Muscle of leg (tissue), 11 donors: ENCODE results near the gene HRG. TPM values are rescaled to one million over a fixed set of nuclear protein-coding genes. Genes with fewer than 3 reads are reported as not detected.

Source experiments
- DNase-seq: peaks from one replicate; pipeline ENCODE4 v3.0.0; 2013
- H3K27ac ChIP-seq: one replicate; pipeline ENCODE4 v1.5.1; 2013; ENCODE audit warnings: mild to moderate bottlenecking, low read length, control low read depth
- H3K27me3 ChIP-seq: one replicate; pipeline ENCODE4 v1.6.1; 2013; ENCODE audit warnings: low read length; ENCODE audit not compliant: control insufficient read depth, insufficient read depth
- H3K36me3 ChIP-seq: one replicate; pipeline ENCODE4 v1.6.1; 2013; ENCODE audit warnings: low read length; ENCODE audit not compliant: control insufficient read depth, insufficient read depth
- H3K4me1 ChIP-seq: one replicate; pipeline ENCODE4 v1.6.1; 2013; ENCODE audit warnings: low read length; ENCODE audit not compliant: control insufficient read depth, insufficient read depth
- H3K4me3 ChIP-seq: one replicate; pipeline ENCODE4 v1.5.1; 2013; ENCODE audit warnings: low read length, control low read depth
- H3K9me3 ChIP-seq: replicated peaks from 2 replicates; pipeline ENCODE4 v1.6.1; 2013; ENCODE audit warnings: low read depth, low read length; ENCODE audit not compliant: control insufficient read depth
- WGBS: methylation state at CpG from one replicate; pipeline ENCODE4 v1.1.5; 2013; ENCODE audit warnings: missing lambda C conversion rate; ENCODE audit not compliant: insufficient coverage; 5-methylcytosine and 5-hydroxymethylcytosine counted together
- polyA plus RNA-seq, 8 donors: library from polyadenylated mRNA; unstranded; fragments of 120-200 nt; gene quantifications; one replicate each; pipeline versions ENCODE4 v1.2.1 to v1.2.3, GENCODE V29; 2013; ENCODE audit warnings: inconsistent platforms in 1 of 8, low replicate concordance in 1 of 8; ENCODE audit not compliant: insufficient read length in 8 of 8, insufficient read depth in 1 of 8
- total RNA-seq: library from RNA; stranded (reverse); fragments of 120-200 nt; gene quantifications from one replicate; pipeline ENCODE4 v1.2.4, GENCODE V29; 2013

The HRG gene
- total and polyA plus RNA-seq, 9 donors, result 0.03 to 0.53 (median 0.06) TPM; not detected in 4

DNA sequence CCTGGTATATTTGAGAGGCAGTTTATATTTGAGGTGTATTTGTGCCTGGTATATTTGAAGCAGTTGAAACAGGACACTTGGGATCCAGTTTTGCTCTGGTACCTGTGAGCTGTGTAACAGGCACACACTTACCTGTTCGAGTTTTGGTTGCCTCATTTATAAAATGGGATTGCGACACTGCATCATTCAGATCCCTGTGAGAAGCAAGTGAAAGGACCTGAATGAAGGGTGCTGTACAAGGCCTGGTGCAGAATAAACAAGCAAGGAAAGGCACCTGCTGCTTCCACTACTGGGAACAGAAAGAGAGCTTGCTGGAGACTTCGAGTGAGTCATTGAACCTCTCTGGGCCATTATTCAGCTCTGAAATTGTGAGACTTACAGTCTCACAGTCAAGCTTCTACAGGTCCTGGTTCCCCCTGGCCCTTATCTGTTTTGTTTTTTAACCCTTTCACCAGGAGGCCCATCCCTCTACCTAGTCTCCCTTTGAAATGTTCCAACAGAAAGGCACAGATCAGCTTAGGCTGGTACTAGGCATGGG is 14.1 kb upstream of the HRG start:
- Histone ChIP-seq H3K9me3 (no peaks in the 10 kb centered on the region), H3K4me3 (no peak overlapping the region), H3K27me3 (no peaks in the 10 kb centered on the region), H3K4me1 (no peaks in the 10 kb centered on the region), H3K27ac (no peak overlapping the region), H3K36me3 (no peaks in the 10 kb centered on the region)
- WGBS, result 95% methylated on average over 3 of the region's 3 CpGs
- no peak for DNase-seq

GRCh38 chr3:186653080-186653707 is 12.6 kb upstream of the HRG start:
- Histone ChIP-seq H3K4me1 (no peaks in the 10 kb centered on the region), H3K4me3 (no peak overlapping the region), H3K36me3 (no peaks in the 10 kb centered on the region), H3K27me3 (no peaks in the 10 kb centered on the region), H3K27ac (no peak overlapping the region), H3K9me3 (no peaks in the 10 kb centered on the region)
- no peak for DNase-seq
- 76% methylated on average over 4 of the region's 7 CpGs for WGBS

DNA sequence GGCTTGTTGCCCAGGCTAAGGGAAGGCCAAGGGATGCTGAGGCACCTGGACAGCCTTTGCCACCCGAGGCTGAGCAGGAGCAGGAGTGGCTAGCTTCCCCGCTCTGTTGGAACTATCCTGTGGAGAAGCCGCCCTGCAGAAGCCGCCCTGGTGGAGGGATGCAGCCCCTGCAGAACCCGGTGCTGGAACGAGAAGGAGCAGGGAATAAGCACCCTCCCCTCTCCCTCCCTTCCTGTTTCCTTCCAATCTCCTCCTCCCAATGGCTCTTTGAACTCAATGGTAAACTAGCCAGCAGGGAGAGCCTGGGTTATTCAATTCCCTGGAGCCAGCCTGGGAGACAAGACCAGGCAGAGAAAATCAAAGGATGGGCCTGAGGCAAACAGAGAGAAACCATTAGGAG is 11.8 kb upstream of the HRG start:
- H3K9me3 ChIP-seq, result no peaks in the 10 kb centered on the region
- no peak overlapping the region for H3K4me3 ChIP-seq
- WGBS, result 4% methylated on average over 6 of the region's 6 CpGs
- no peaks in the 10 kb centered on the region for H3K4me1 ChIP-seq
- no peaks in the 10 kb centered on the region for H3K27me3 ChIP-seq
- DNase-seq, result peak; percentile 5
- no peak overlapping the region for H3K27ac ChIP-seq
- no peaks in the 10 kb centered on the region for H3K36me3 ChIP-seq

DNA sequence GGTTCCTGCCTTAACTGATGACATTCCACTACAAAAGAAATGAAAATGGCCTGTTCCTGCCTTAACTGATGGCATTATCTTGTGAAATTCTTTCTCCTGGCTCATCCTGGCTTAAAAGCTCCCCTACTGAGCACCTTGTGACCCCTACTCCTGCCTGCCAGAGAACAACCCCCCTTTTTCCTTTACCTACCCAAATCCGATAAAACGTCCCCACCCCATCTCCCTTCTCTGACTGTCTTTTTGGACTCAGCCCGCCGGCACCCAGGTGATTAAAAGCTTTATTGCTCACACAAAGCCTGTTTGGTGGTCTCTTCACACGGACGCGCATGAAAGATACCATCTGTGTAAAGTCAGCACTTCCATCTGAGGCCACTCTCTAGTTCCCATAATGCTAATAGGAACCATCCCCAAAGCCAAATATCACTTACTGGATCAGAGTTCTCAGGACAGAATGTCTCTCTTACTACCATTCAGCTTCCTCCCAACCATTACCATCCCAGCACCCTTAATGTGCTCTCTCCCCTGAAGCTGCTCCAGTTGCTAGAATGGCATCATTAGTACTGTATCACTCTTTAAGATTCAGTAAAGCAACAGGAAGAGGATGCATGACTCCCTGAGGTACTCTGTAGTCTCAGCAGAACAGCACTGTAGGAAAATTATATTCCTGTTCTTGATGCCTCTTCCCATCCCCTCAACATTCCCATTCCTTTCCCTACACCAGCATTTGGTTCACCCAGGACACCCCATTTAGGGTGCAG is 2.3 kb upstream of the HRG start:
- Histone ChIP-seq H3K4me3 (no peak overlapping the region), H3K4me1 (no peaks in the 10 kb centered on the region), H3K27ac (no peak overlapping the region), H3K9me3 (no peaks in the 10 kb centered on the region), H3K27me3 (peaks cover 3% of the 10 kb centered on the region), H3K36me3 (no peaks in the 10 kb centered on the region)
- 13% methylated on average over 7 of the region's 7 CpGs for WGBS
- DNase-seq, result no peak

- peaks cover 3% of the 10 kb centered on the region for H3K27me3 ChIP-seq
- H3K4me1 ChIP-seq, result no peaks in the 10 kb centered on the region
- H3K36me3 ChIP-seq, result no peaks in the 10 kb centered on the region
- H3K4me3 ChIP-seq, result no peak overlapping the region
- DNase-seq, result no peak
- H3K27ac ChIP-seq, result no peak overlapping the region
- H3K9me3 ChIP-seq, result no peaks in the 10 kb centered on the region
Measured at GRCh38 chr3:186664119-186664495, 1.7 kb upstream of the HRG start.

DNA sequence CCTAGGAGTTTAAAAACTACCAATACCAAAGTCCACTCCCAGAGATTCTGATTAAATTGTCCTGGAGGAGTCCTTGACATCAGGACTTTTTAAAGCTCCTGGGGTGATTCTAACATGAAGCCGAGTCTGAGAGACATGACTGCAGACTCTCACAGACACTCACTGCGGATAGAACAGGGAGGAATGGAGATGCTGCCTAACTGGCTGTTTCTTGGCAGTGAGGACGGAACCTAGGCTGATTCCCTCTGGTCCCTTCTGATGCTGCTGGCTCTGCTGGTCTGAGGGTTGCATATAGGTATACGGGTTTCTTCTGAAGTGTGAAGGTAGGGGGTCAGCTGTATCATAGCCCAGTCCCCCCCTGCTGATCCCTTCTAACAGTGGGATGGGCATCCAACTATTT is 1.3 kb upstream of the HRG start:
- whole genome bisulfite sequencing, result 59% methylated on average over 3 of the region's 4 CpGs
- peaks cover 3% of the 10 kb centered on the region for H3K27me3 ChIP-seq
- no peaks in the 10 kb centered on the region for H3K4me1 ChIP-seq
- no peak overlapping the region for H3K27ac ChIP-seq
- no peak overlapping the region for H3K4me3 ChIP-seq
- no peaks in the 10 kb centered on the region for H3K36me3 ChIP-seq
- no peaks in the 10 kb centered on the region for H3K9me3 ChIP-seq
- DNase-seq, result no peak

- Histone ChIP-seq H3K27ac (no peak overlapping the region), H3K27me3 (peaks cover 3% of the 10 kb centered on the region), H3K36me3 (no peaks in the 10 kb centered on the region), H3K4me1 (no peaks in the 10 kb centered on the region), H3K9me3 (no peaks in the 10 kb centered on the region), H3K4me3 (no peak overlapping the region)
- 67% methylated on average over 1 of the region's 6 CpGs for WGBS
- no peak for DNase-seq
Measured at GRCh38 chr3:186668426-186668825, 2.6 kb downstream of the HRG start.

- H3K36me3 ChIP-seq, result no peaks in the 10 kb centered on the region
- H3K27me3 ChIP-seq, result peaks cover 2% of the 10 kb centered on the region
- H3K4me3 ChIP-seq, result no peak overlapping the region
- WGBS, result 60% methylated on average over 1 of the region's 2 CpGs
- no peaks in the 10 kb centered on the region for H3K4me1 ChIP-seq
- no peaks in the 10 kb centered on the region for H3K9me3 ChIP-seq
- H3K27ac ChIP-seq, result no peak overlapping the region
- DNase-seq, result no peak
Measured at GRCh38 chr3:186669378-186670084, 3.7 kb downstream of the HRG start.

- Histone ChIP-seq H3K9me3 (no peaks in the 10 kb centered on the region), H3K27me3 (no peaks in the 10 kb centered on the region)
- DNase-seq, result no peak
Measured at GRCh38 chr3:186670155-186670554, 4.3 kb downstream of the HRG start.

DNA sequence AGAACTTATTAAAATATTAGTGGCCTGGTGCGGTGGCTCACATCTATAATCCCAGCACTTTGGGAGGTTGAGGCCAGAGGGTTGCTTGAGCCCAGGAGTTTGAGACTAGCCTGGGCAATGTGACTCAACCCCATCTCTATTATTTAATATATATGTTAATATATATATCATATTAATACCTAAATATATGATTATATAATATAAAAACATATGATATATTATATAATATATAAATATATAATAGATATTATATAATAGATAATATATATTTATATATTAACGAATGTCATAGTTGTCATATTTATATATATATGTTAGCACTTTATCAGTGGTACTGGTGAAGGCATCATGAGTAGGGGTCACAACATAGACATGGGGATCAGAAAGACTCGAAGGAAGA is 5.2 kb downstream of the HRG start:
- no peaks in the 10 kb centered on the region for H3K27me3 ChIP-seq
- no peaks in the 10 kb centered on the region for H3K4me1 ChIP-seq
- H3K36me3 ChIP-seq, result no peaks in the 10 kb centered on the region
- WGBS, result 100% methylated on average over 1 of the region's 3 CpGs
- no peak for DNase-seq
- no peak overlapping the region for H3K27ac ChIP-seq
- no peak overlapping the region for H3K4me3 ChIP-seq
- no peaks in the 10 kb centered on the region for H3K9me3 ChIP-seq

More at GRCh38 chr3:186670155-186670554, 4.3 kb downstream of the HRG start:
- no peak overlapping the region for H3K4me3 ChIP-seq
- H3K4me1 ChIP-seq, result no peaks in the 10 kb centered on the region
- H3K36me3 ChIP-seq, result no peaks in the 10 kb centered on the region
- no peak overlapping the region for H3K27ac ChIP-seq
